Measurements from ENCODE around the gene GLYATL1B.
"Not testable (repeated sequence)": the region's sequence is repeated elsewhere in the genome, so short reads cannot be mapped to it uniquely, and the experiment has no call there.

The GLYATL1B gene

GRCh38 chr11:59086007-59086406, at the start of gene GLYATL1B:
GLYATL1B (plus strand) TSS chr11:59086307; CDS start chr11:59086307, 0 bp downstream.
- not testable (repeated sequence) for DNase-seq

GRCh38 chr11:59036542-59036941, 49.6 kb upstream of the GLYATL1B start:
- DNase-seq: not testable (repeated sequence)

- DNase-seq: not testable (repeated sequence)
Measured at GRCh38 chr11:59037434-59037833, 48.7 kb upstream of the GLYATL1B start.

GRCh38 chr11:59040607-59041006, 45.5 kb upstream of the GLYATL1B start:
- no peak for DNase-seq

GRCh38 chr11:59051383-59051782, 34.7 kb upstream of the GLYATL1B start:
- DNase-seq: not testable (repeated sequence)

- not testable (repeated sequence) for DNase-seq
Measured at GRCh38 chr11:59052355-59052754, 33.8 kb upstream of the GLYATL1B start.

GRCh38 chr11:59053387-59053786, 32.7 kb upstream of the GLYATL1B start:
- DNase-seq: peak; percentile 14 to 15

- peak; percentile 77 to 81 for DNase-seq
Measured at GRCh38 chr11:59058120-59059033, 27.7 kb upstream of the GLYATL1B start.

GRCh38 chr11:59060096-59060495, 26.0 kb upstream of the GLYATL1B start:
- DNase-seq: not testable (repeated sequence)

- peak in 1 of 2 experiments; percentile 25 for DNase-seq
Measured at GRCh38 chr11:59062602-59063529, 23.2 kb upstream of the GLYATL1B start.

GRCh38 chr11:59063996-59064727, 21.9 kb upstream of the GLYATL1B start:
- DNase-seq: not testable (repeated sequence)

GRCh38 chr11:59069087-59069486, 17.0 kb upstream of the GLYATL1B start:
- no peak for DNase-seq

- DNase-seq: no peak
Measured at GRCh38 chr11:59076876-59077571, 9.1 kb upstream of the GLYATL1B start.

- no peak for DNase-seq
Measured at GRCh38 chr11:59078435-59078834, 7.7 kb upstream of the GLYATL1B start.

GRCh38 chr11:59079086-59079485, 7.0 kb upstream of the GLYATL1B start:
- no peak for DNase-seq

- not testable (repeated sequence) for DNase-seq
Measured at GRCh38 chr11:59080421-59080820, 5.7 kb upstream of the GLYATL1B start.

GRCh38 chr11:59081430-59082020, 4.6 kb upstream of the GLYATL1B start:
- not testable (repeated sequence) for DNase-seq

- no peak for DNase-seq
Measured at GRCh38 chr11:59088162-59088561, 2.1 kb downstream of the GLYATL1B start.

GRCh38 chr11:59093576-59093975, 7.5 kb downstream of the GLYATL1B start:
- DNase-seq: not testable (repeated sequence)

GRCh38 chr11:59095225-59095624, 9.1 kb downstream of the GLYATL1B start:
- not testable (repeated sequence) for DNase-seq

- DNase-seq: not testable (repeated sequence)
Measured at GRCh38 chr11:59095972-59096575, 10.0 kb downstream of the GLYATL1B start.
